LNCAP (cell line): Measurements from ENCODE around the gene LY9.

Source experiments
- TF ChIP-seq, protein P1 (sequence below): fragments of 450-650 bp; IDR thresholded peaks from 2 replicates; pipeline ENCODE4 v1.5.1; 2017; ENCODE audit warnings: mild to moderate bottlenecking

Gene LY9

DNA sequence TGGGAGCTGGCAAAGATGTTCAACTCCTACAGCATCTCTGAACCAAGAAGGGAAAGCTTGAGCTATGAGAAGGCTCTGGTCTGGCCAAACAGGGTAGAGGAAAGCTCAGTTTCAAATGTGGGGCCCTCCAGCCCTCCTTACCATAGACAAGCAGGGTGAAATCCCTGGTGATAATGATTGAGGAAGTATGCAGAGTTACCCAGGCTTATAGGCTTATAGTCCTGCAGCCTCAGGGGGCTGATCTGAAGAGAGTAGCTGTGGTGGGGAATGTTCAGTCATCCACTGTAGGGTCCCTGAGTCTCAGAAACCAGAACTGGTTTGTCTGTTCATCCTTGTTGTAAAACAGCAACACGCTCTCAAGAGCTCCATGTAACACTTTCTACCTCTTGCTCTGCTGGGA is 19.8 kb upstream of the LY9 start:
- TF ChIP-seq, protein P1, sequence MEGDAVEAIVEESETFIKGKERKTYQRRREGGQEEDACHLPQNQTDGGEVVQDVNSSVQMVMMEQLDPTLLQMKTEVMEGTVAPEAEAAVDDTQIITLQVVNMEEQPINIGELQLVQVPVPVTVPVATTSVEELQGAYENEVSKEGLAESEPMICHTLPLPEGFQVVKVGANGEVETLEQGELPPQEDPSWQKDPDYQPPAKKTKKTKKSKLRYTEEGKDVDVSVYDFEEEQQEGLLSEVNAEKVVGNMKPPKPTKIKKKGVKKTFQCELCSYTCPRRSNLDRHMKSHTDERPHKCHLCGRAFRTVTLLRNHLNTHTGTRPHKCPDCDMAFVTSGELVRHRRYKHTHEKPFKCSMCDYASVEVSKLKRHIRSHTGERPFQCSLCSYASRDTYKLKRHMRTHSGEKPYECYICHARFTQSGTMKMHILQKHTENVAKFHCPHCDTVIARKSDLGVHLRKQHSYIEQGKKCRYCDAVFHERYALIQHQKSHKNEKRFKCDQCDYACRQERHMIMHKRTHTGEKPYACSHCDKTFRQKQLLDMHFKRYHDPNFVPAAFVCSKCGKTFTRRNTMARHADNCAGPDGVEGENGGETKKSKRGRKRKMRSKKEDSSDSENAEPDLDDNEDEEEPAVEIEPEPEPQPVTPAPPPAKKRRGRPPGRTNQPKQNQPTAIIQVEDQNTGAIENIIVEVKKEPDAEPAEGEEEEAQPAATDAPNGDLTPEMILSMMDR = no peak

DNA sequence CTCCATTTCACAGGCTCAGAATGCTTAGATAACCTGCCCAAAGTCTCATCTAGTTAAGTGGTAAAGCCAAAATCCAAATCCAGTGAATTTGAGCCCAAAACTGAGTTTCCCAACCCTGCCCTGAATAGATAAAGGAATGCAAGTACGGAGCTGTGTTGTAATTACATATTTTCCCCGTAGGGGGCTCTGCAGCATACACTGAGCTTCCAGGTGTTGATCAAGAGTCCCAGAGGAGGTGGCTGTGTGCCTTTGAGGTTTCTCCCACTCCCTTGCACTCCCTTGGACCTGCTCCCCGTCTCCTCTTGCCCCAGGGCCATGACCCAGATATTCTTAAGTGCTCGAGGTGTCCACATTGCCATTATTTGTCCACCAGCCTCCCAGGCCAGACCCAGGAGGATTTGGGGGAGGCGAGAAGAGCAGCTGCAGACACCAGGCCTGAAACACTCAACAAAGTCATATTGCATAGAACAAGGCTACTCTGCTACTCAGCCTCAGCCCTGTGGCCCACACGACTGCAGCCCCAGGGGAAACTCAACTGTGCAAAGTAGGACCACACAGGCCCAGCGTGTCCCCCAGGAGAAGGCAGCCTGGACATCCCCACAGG is 18.4 kb upstream of the LY9 start:
- TF ChIP-seq, protein P1 = peak; percentile 73

DNA sequence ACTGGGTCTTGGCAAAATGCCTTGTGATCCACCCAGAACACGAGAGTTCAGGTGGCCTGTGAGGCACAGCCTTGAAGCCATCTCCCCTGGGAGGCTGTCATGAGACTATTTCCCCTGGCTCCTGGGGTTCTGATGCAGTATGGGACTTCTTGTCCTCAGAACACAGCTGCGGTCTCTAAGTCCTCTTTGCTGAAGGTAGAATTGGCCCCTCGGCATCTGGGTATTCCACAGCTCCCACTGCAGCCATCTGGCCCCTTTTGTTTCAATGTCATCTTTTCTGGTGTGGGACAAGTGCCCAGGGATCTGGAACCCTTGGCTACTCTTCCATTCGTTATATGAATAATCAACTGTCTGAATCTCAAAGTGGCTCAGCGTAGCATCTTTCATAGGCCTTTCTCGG is 17.0 kb upstream of the LY9 start:
- TF ChIP-seq, protein P1 = no peak

DNA sequence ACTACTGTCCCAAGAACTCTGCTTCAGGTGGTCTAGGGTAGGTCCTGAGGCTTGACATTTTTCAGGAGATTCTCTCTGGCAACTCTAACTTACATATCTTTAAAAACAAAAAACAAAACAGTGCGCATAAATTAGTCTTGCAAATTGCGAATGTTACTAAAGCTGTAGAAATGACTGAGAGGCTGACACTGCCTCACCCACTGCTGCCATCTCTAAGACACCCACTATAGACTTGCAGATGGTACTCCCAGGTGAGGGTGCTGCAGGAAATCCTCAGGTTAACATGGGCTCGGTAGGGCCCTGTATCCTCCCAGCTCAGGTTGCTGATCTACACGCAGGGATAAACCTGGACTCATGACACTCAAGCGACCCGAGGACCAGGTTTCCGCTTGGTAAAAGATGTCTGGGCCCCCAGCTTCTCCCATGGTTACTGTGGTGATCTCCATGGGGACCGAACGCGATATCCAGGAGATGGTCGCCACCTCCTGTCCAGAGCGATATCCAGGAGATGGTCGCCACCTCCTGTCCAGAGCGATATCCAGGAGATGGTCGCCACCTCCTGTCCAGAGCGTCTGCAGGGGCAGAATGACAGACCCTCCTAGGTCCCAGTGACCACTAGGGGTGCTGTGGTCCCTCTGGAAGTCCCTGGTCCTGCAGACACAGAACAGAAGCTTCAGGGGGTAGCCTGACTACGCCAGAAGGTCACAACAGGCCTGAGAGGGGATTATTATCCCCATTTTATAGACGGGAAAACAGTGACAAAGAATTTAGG is 16.2 kb upstream of the LY9 start:
- TF ChIP-seq, protein P1 = peak; percentile 45

DNA sequence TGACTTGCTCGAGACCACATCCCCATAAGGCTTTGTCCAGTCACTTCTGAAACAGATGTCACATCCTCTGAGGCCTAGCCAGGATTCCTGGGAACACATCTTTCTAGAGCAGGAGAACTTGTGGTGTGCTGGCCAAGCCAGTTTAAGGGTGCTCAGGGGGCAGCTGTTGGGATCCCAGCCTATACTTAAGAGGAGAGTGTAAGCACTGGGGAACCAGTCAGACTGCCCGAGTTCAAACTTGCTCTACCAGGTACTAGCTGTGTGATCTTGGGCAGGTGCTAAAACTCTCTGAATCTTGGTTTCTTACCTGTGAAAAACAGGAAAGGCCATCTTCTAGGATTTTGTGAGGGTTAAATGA is 15.6 kb upstream of the LY9 start:
- TF ChIP-seq, protein P1 = no peak

DNA sequence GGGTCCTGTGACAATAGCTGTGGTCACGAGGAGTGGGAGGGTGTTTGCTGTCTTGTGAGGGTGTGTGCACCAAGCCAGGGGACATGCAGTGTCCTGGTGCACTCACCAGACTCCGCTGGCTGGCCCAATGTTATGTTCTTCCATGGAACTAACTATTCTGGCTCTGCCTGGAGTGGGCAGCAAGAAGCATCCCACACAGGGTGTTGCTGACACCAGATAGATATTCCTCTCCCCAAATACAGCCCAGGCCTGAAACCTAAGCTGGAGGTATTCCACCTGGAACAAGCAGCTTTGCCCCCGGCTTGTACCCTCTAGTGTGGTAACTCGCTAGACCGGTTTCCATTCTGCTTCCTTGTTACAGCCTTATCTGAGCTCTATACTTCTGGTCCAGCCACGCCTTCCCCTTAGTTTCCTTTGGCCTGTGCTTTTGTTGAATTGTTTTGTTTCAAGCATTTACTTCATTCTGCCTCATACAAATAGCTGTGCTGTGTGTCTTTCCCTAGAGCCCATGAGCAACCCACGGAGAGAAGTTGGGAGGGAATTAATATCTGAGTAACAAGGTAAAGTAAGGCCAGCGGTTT is 14.7 kb upstream of the LY9 start:
- TF ChIP-seq, protein P1 = no peak

DNA sequence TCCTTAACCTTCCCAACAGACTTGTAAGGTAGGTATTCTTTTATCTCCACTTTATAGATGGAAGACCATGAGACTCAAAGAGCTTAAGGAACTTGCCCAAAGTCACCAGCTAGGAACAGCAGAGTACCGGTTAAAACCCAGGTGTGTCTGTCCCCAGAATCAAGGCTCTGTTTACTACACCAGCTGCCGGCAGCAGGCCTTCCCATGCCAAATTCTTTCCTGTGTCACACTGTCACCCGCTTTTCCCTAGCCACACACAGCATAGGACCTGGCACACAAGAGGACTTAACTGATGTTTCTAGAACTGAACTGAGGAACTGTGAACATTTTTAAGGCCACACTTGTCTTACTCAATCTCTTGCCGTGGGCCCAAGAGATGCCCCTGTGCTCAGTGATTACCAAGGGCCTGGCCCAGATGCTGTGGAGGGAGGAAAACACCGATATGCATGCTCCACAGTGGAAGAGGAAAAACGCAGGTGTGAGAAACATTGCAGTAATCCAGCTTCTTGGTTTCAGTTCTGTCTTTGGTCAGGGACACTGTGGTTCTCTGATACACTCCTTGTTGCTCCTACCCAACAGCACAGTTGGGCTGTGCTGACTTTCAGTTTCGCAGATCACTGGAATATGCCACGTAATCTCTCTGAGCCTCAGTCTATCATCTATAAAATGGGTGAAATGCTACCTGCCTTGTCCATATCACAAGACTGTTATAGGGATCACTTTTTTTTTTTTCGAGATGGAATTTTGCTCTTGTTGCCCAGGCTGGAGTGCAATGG is 13.9 kb upstream of the LY9 start:
- TF ChIP-seq, protein P1 = no peak
